ENCODE measurements around the gene ZNF580.

GRCh38 chr19:55633861-55634260, 6.9 kb upstream of the ZNF580 start:
- TF ChIP-seq, protein P1, sequence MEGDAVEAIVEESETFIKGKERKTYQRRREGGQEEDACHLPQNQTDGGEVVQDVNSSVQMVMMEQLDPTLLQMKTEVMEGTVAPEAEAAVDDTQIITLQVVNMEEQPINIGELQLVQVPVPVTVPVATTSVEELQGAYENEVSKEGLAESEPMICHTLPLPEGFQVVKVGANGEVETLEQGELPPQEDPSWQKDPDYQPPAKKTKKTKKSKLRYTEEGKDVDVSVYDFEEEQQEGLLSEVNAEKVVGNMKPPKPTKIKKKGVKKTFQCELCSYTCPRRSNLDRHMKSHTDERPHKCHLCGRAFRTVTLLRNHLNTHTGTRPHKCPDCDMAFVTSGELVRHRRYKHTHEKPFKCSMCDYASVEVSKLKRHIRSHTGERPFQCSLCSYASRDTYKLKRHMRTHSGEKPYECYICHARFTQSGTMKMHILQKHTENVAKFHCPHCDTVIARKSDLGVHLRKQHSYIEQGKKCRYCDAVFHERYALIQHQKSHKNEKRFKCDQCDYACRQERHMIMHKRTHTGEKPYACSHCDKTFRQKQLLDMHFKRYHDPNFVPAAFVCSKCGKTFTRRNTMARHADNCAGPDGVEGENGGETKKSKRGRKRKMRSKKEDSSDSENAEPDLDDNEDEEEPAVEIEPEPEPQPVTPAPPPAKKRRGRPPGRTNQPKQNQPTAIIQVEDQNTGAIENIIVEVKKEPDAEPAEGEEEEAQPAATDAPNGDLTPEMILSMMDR (IDR thresholded peaks at IDR 0.05): no peak
- no peak for TF ChIP-seq POLR2A (IDR thresholded peaks at IDR 0.05)

All from heart left ventricle (tissue), 13 donors.